Smooth muscle cell (in vitro differentiated cells): Measurements from ENCODE around the gene MIS18A. TPM values are rescaled to one million over a fixed set of nuclear protein-coding genes. Genes with fewer than 3 reads are reported as not detected.

Experiments
- DNase-seq: peaks from one replicate; lab custom pipeline; 2025; ENCODE audit not compliant: unreplicated experiment; lab: John Stamatoyannopoulos, UW
- H2AFZ ChIP-seq: fragments of 200-600 bp; sonication (generic); 2 replicates; pipeline ENCODE4 v1.6.0; 2016; ENCODE audit warnings: antibody characterized with exemption, low read depth, mild to moderate bottlenecking
- H3F3A ChIP-seq: fragments of 200-600 bp; sonication (generic); 2 replicates; pipeline ENCODE4 v1.6.0; 2017; ENCODE audit warnings: antibody characterized with exemption, low read depth
- H3K27ac ChIP-seq: fragments of 200-600 bp; sonication (generic); 2 replicates; pipeline ENCODE4 v1.5.1; 2016; ENCODE audit warnings: low read depth, mild to moderate bottlenecking
- H3K27me3 ChIP-seq: fragments of 200-600 bp; sonication (generic); 2 replicates; pipeline ENCODE4 v1.6.1; 2016; ENCODE audit warnings: low read depth, mild to moderate bottlenecking
- H3K36me3 ChIP-seq: fragments of 200-600 bp; sonication (generic); 2 replicates; pipeline ENCODE4 v1.5.1; 2016; ENCODE audit warnings: low read depth
- H3K4me1 ChIP-seq: fragments of 200-600 bp; sonication (generic); 2 replicates; pipeline ENCODE4 v1.5.1; 2016; ENCODE audit warnings: low read depth
- H3K4me2 ChIP-seq: fragments of 200-600 bp; sonication (generic); 2 replicates; pipeline ENCODE4 v1.6.0; 2016; ENCODE audit warnings: mild to moderate bottlenecking
- H3K4me3 ChIP-seq: fragments of 200-600 bp; sonication (generic); 2 replicates; pipeline ENCODE4 v1.5.1; 2016; ENCODE audit warnings: mild to moderate bottlenecking
- H3K79me2 ChIP-seq: fragments of 200-600 bp; sonication (generic); 2 replicates; pipeline ENCODE4 v1.6.0; 2016; ENCODE audit warnings: low read depth, mild to moderate bottlenecking
- H3K9ac ChIP-seq: fragments of 200-600 bp; sonication (generic); 2 replicates; pipeline ENCODE4 v1.6.0; 2016; ENCODE audit warnings: low read depth
- H3K9me3 ChIP-seq: fragments of 200-600 bp; sonication (generic); replicated peaks from 2 replicates; pipeline ENCODE4 v1.5.1; 2016; ENCODE audit warnings: low read depth
- H4K20me1 ChIP-seq: fragments of 200-600 bp; sonication (generic); 2 replicates; pipeline ENCODE4 v1.6.0; 2016; ENCODE audit warnings: low read depth
- CTCF ChIP-seq: fragments of 200-600 bp; sonication (generic); IDR thresholded peaks from 2 replicates; pipeline ENCODE4 v1.5.1; 2017; ENCODE audit warnings: borderline replicate concordance, mild to moderate bottlenecking, antibody characterized with exemption; ENCODE audit not compliant: insufficient read depth, poor library complexity, severe bottlenecking
- WGBS: methylation state at CpG from one replicate; pipeline ENCODE4 v1.1.7; 2016; ENCODE audit warnings: low lambda C conversion rate; 5-methylcytosine and 5-hydroxymethylcytosine counted together
- polyA plus RNA-seq: library from polyadenylated mRNA; unstranded; fragments of >200 nt; fragmentation: Nextera tagmentation; extraction: Ambion mirVana; gene quantifications from 2 replicates; pipeline ENCODE4 v1.2.1, GENCODE V29; 2016
- total RNA-seq: library from RNA; depleted of rRNA; stranded (reverse); fragments of >200 nt; gene quantifications from 2 replicates; pipeline ENCODE4 v1.2.3, GENCODE V29; 2014

The MIS18A gene
- total and polyA plus RNA-seq, 2 experiments from 2014 or later = 9.4 to 20.0 TPM

DNA sequence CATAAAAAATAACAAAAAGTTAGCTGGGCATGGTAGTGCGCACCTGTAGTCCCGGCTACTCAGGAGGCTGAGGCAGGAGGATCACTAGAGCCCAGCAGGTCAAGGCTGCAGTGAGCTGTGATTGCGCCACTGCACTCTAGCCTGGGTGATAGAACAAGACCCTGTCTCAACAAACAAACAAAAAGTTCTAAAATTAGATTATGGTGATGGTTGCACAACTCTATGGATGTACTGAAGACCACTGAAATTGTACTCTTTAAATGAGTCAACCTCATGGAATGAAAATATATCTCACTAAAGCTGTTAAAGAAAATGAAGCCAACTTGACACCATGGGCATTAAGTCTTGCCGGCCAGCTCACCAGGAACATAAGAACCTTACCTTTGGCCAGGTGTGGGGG is 28.9 kb upstream of the MIS18A start:
- TF ChIP-seq CTCF = no peak
- Histone ChIP-seq H3K36me3 (no peaks in the 10 kb centered on the region), H3K27ac (no peak overlapping the region), H3K27me3 (no peaks in the 10 kb centered on the region), H3K9me3 (no peaks in the 10 kb centered on the region), H3K4me3 (no peak overlapping the region), H3K4me1 (no peaks in the 10 kb centered on the region), H3F3A (no peaks in the 10 kb centered on the region), H4K20me1 (no peaks in the 10 kb centered on the region), H3K4me2 (no peak overlapping the region), H3K9ac (no peak overlapping the region), H3K79me2 (no peaks in the 10 kb centered on the region), H2AFZ (no peak overlapping the region)
- DNase-seq = no peak
- 96% methylated on average over 4 of the region's 4 CpGs for WGBS

DNA sequence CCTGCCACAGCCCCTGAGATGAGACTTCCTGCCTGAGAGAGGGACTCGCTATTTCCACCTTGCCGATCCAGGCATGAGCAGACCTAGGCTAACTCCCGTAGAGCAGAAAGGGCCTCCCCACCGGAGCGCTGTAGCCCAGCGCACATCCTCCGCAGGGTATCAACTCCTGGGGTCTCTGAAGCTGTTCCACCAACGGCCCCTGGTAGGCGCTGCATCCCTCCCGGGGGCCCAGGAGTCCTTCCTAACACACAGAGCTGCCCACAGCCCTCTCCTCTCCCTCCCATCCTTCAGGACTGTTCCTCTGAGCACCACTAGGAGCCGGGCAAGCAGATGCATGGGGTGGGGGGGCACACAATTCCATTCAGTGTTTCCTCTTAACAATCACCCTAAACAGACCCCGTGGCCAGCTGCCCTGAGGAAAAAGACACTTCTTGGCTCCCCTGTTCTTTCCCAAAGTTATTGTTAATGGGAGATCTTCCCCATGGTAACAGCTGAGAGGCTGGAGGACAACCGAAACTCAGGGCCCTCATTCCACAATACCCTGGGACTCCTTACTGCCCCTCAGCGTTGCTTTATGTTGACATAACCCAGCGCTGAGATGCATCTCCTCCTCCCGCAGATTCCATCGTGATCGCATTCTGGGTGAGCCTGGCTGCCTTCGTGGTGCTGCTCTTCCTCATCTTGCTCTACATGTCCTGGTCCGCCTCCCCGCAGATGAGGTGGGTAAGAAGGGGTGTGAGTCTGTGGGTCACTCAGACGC is 27.4 kb upstream of the MIS18A start:
- no peaks in the 10 kb centered on the region for H3K36me3 ChIP-seq
- 55% methylated on average over 22 of the region's 22 CpGs for WGBS
- H3K4me2 ChIP-seq = no peak overlapping the region
- no peaks in the 10 kb centered on the region for H3K27me3 ChIP-seq
- no peaks in the 10 kb centered on the region for H3K79me2 ChIP-seq
- no peaks in the 10 kb centered on the region for H3K9me3 ChIP-seq
- no peaks in the 10 kb centered on the region for H3K4me1 ChIP-seq
- no peak for TF ChIP-seq CTCF
- H3K27ac ChIP-seq = no peak overlapping the region
- H3K4me3 ChIP-seq = no peak overlapping the region
- DNase-seq = no peak
- H3K9ac ChIP-seq = no peak overlapping the region
- no peak overlapping the region for H2AFZ ChIP-seq
- no peaks in the 10 kb centered on the region for H4K20me1 ChIP-seq
- H3F3A ChIP-seq = no peaks in the 10 kb centered on the region

DNA sequence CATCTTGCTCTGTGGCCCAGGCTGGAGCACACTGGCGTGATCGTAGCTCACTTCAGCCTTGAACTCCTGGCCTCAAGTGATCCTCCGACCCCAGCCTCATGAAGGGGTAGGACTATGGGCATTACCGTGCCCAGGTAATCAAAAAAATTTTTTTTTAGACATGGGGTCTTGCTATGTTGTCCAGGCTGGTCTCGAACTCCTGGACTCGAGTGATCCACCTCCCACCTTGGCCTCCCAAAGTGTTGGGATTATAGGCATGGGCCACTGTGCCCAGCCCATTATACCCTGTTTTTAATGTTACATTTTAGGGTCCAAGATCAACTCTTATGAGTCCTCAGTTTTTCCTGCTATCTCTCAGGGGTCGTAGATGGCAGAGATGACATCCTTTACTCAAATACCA is 26.1 kb upstream of the MIS18A start:
- Histone ChIP-seq H3K36me3 (no peaks in the 10 kb centered on the region), H3K27ac (no peak overlapping the region), H3K9ac (no peak overlapping the region), H3K4me1 (no peaks in the 10 kb centered on the region), H3F3A (no peaks in the 10 kb centered on the region), H3K79me2 (no peaks in the 10 kb centered on the region), H3K4me2 (no peak overlapping the region), H4K20me1 (no peaks in the 10 kb centered on the region), H3K27me3 (no peaks in the 10 kb centered on the region), H3K9me3 (no peaks in the 10 kb centered on the region), H2AFZ (no peak overlapping the region), H3K4me3 (no peak overlapping the region)
- 99% methylated on average over 7 of the region's 7 CpGs for WGBS
- TF ChIP-seq CTCF = no peak
- no peak for DNase-seq

DNA sequence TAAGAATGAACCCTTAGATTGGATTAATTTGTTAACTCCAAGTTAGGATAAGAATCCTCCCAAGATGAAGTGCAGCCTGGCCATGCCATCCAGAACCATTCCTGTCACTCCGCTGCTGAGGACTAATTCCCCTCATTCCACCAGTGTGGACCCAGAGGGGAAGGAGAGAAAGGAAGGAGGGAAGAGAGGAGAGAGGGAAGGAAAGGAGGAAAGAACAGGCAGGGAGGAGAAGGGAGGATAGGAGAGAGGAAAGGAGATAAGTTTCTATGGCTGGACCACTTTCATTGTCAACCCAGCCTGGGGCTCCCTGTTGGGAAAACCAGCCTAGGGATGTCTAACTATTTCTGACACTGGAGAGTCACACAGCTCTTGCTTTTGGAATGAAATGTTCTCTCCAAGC is 24.5 kb upstream of the MIS18A start:
- 97% methylated on average over 1 of the region's 1 CpG for WGBS
- Histone ChIP-seq H3F3A (no peaks in the 10 kb centered on the region), H3K79me2 (no peaks in the 10 kb centered on the region), H3K36me3 (no peaks in the 10 kb centered on the region), H3K4me3 (no peak overlapping the region), H3K4me2 (no peak overlapping the region), H3K27ac (no peak overlapping the region), H3K9ac (no peak overlapping the region), H3K4me1 (no peaks in the 10 kb centered on the region), H3K9me3 (no peaks in the 10 kb centered on the region), H2AFZ (no peak overlapping the region), H3K27me3 (no peaks in the 10 kb centered on the region), H4K20me1 (no peaks in the 10 kb centered on the region)
- DNase-seq = no peak
- TF ChIP-seq CTCF = no peak
